M059J (cell line): ENCODE measurements around the gene OR2AK2. TPM values are rescaled to one million over a fixed set of nuclear protein-coding genes. Genes with fewer than 3 reads are reported as not detected.

ENCODE experiments used
- total RNA-seq: library from RNA; depleted of rRNA; stranded (reverse); fragments of >200 nt; shearing (Covaris generic); gene quantifications from 2 replicates; pipeline ENCODE4 v1.2.3, GENCODE V29; 2014; rRNA removed

OR2AK2 gene
- total RNA-seq, 1 experiment from 2014 or later, result not detected

Other genes starting within 250 kb of the OR2AK2 start
- not detected in 2 replicates for gene OR6F1, start 248.6 kb upstream of the OR2AK2 start, total RNA-seq
- gene OR14K1, start 226.6 kb upstream of the OR2AK2 start, total RNA-seq, result not detected in 2 replicates
- not detected in 2 replicates for gene OR14A2, start 217.1 kb upstream of the OR2AK2 start, total RNA-seq
- gene OR1C1, start 204.7 kb upstream of the OR2AK2 start, total RNA-seq, result not detected in 2 replicates
- not detected in 2 replicates for gene OR14A16, start 141.1 kb upstream of the OR2AK2 start, total RNA-seq
- not detected in 2 replicates for gene OR11L1, start 123.3 kb upstream of the OR2AK2 start, total RNA-seq
- gene TRIM58, start 108.0 kb upstream of the OR2AK2 start, total RNA-seq, result not detected in 2 replicates
- gene OR2W3, start 69.6 kb upstream of the OR2AK2 start, total RNA-seq, result not detected in 2 replicates
- gene OR2T8, start 45.0 kb upstream of the OR2AK2 start, total RNA-seq, result not detected in 2 replicates
- not detected in 2 replicates for gene OR2AJ1, start 40.3 kb upstream of the OR2AK2 start, total RNA-seq
- not detected in 2 replicates for gene OR2L8, start 16.4 kb upstream of the OR2AK2 start, total RNA-seq
- not detected in 2 replicates for gene OR2L5, start 48.4 kb downstream of the OR2AK2 start, total RNA-seq
- not detected in 2 replicates for gene OR2L2, start 64.8 kb downstream of the OR2AK2 start, total RNA-seq
- not detected in 2 replicates for gene OR2L3, start 81.6 kb downstream of the OR2AK2 start, total RNA-seq
- gene OR2L13, start 130.0 kb downstream of the OR2AK2 start, total RNA-seq, result not detected in 2 replicates
- not detected in 2 replicates for gene OR2M5, start 179.9 kb downstream of the OR2AK2 start, total RNA-seq
- not detected in 2 replicates for gene OR2M2, start 209.6 kb downstream of the OR2AK2 start, total RNA-seq
- gene OR2M3, start 232.0 kb downstream of the OR2AK2 start, total RNA-seq, result not detected in 2 replicates